Myocyte (in vitro differentiated cells): ENCODE data around the gene C2. TPM values are rescaled to one million over a fixed set of nuclear protein-coding genes. Genes with fewer than 3 reads are reported as not detected.
"Not testable (repeated sequence)": the region's sequence is repeated elsewhere in the genome, so short reads cannot be mapped to it uniquely, and the experiment has no call there.

Source experiments
- DNase-seq: peaks from one replicate; pipeline ENCODE4 v3.0.0-alpha.2; 2012; ENCODE audit warnings: low read depth
- total RNA-seq: library from RNA; depleted of rRNA; stranded (reverse); fragments of >200 nt; gene quantifications from 2 replicates; pipeline ENCODE4 v1.2.3, GENCODE V29; 2014

Gene C2
- total RNA-seq, 1 donor from 2014 or later = 7.0 TPM

- no peak for DNase-seq
Measured at GRCh38 chr6:31920811-31921210, 6.7 kb upstream of the C2 start.

GRCh38 chr6:31922942-31923341 lies 4.6 kb upstream of the C2 start:
- peak; percentile 14 for DNase-seq

GRCh38 chr6:31927863-31928671 lies 550 bp downstream of the C2 start:
- DNase-seq = no peak

- no peak for DNase-seq
Measured at GRCh38 chr6:31928672-31928939, 1.1 kb downstream of the C2 start.

- DNase-seq = no peak
Measured at GRCh38 chr6:31930962-31931361, 3.4 kb downstream of the C2 start.

- DNase-seq = not testable (repeated sequence)
Measured at GRCh38 chr6:31932137-31932536, 4.6 kb downstream of the C2 start.

- no peak for DNase-seq
Measured at GRCh38 chr6:31933537-31933936, 6.0 kb downstream of the C2 start.

- DNase-seq = no peak
Measured at GRCh38 chr6:31935021-31935420, 7.5 kb downstream of the C2 start.

GRCh38 chr6:31935823-31936222 lies 8.3 kb downstream of the C2 start:
- DNase-seq = no peak

GRCh38 chr6:31940256-31940664 lies 12.7 kb downstream of the C2 start:
- peak; percentile 41 for DNase-seq

GRCh38 chr6:31943742-31944141 lies 16.2 kb downstream of the C2 start:
- DNase-seq = no peak

GRCh38 chr6:31945154-31945506 lies 17.6 kb downstream of the C2 start:
- DNase-seq = no peak

- peak; percentile 66 for DNase-seq
Measured at GRCh38 chr6:31945507-31946369, 18.2 kb downstream of the C2 start, which contains the start of gene CFB. Gene CFB (plus strand): TSS chr6:31946095. CDS start chr6:31946222, 127 bp downstream.

GRCh38 chr6:31946370-31946885 lies 18.9 kb downstream of the C2 start:
- DNase-seq = no peak

- DNase-seq = no peak
Measured at GRCh38 chr6:31947070-31947675, 19.7 kb downstream of the C2 start.

GRCh38 chr6:31947864-31948263 lies 20.3 kb downstream of the C2 start:
- no peak for DNase-seq

GRCh38 chr6:31948306-31948705 lies 20.8 kb downstream of the C2 start:
- DNase-seq = no peak

- no peak for DNase-seq
Measured at GRCh38 chr6:31948753-31949413, 21.4 kb downstream of the C2 start.

- no peak for DNase-seq
Measured at GRCh38 chr6:31949926-31950548, 22.5 kb downstream of the C2 start.

GRCh38 chr6:31952140-31952805 lies 24.8 kb downstream of the C2 start:
- DNase-seq = peak; percentile 78
